NCI-H1105 treated with DMSO at 0.1 percent for 48 hours (cell line): Measurements from ENCODE around the gene MX1.

Experiments
- DNase-seq: peaks from one replicate; lab custom pipeline; 2025; lab: John Stamatoyannopoulos, UW

The MX1 gene

GRCh38 chr21:41432562-41433460 is 6.8 kb downstream of the MX1 start:
- no peak for DNase-seq

- no peak for DNase-seq
Measured at GRCh38 chr21:41433566-41433965, 7.5 kb downstream of the MX1 start.

- DNase-seq = no peak
Measured at GRCh38 chr21:41435706-41436105, 9.7 kb downstream of the MX1 start.

GRCh38 chr21:41437729-41438128 is 11.7 kb downstream of the MX1 start:
- no peak for DNase-seq

GRCh38 chr21:41438425-41439113 is 12.5 kb downstream of the MX1 start:
- DNase-seq = no peak

GRCh38 chr21:41439248-41439647 is 13.2 kb downstream of the MX1 start:
- no peak for DNase-seq

GRCh38 chr21:41441546-41441945 is 15.5 kb downstream of the MX1 start:
- DNase-seq = no peak

- DNase-seq = no peak
Measured at GRCh38 chr21:41442481-41443186, 16.6 kb downstream of the MX1 start.

- DNase-seq = no peak
Measured at GRCh38 chr21:41443562-41443961, 17.5 kb downstream of the MX1 start.

GRCh38 chr21:41444703-41445464 is 18.8 kb downstream of the MX1 start:
- no peak for DNase-seq

GRCh38 chr21:41445465-41445862 is 19.4 kb downstream of the MX1 start:
- DNase-seq = no peak

- DNase-seq = no peak
Measured at GRCh38 chr21:41446586-41446985, 20.5 kb downstream of the MX1 start.

- no peak for DNase-seq
Measured at GRCh38 chr21:41447356-41447755, 21.3 kb downstream of the MX1 start.

GRCh38 chr21:41449613-41450012 is 23.6 kb downstream of the MX1 start:
- DNase-seq = no peak

- no peak for DNase-seq
Measured at GRCh38 chr21:41451753-41452676, 26.0 kb downstream of the MX1 start.

- DNase-seq = no peak
Measured at GRCh38 chr21:41453198-41453597, 27.2 kb downstream of the MX1 start.

GRCh38 chr21:41453761-41454160 is 27.7 kb downstream of the MX1 start:
- DNase-seq = no peak

- DNase-seq = no peak
Measured at GRCh38 chr21:41458121-41458520, 32.1 kb downstream of the MX1 start.

- no peak for DNase-seq
Measured at GRCh38 chr21:41458559-41458958, 32.5 kb downstream of the MX1 start.

GRCh38 chr21:41459884-41460534 is 34.0 kb downstream of the MX1 start:
- DNase-seq = no peak
